Activated T-cell treated with anti-CD3 and anti-CD28 coated beads, Interleukin-2, amount 50 U/mL, for 1 hour (primary cell): ENCODE measurements around the gene TMEM72.
A peak's percentile ranks its signal among the peaks of the same experiment; 100 is the strongest.

ENCODE experiments used
- DNase-seq: peaks from one replicate; pipeline ENCODE4 v3.0.0-alpha.2; 2020

Gene TMEM72

GRCh38 chr10:44969854-44970253 is 58.7 kb downstream of the TMEM72 start:
- no peak for DNase-seq

- DNase-seq = no peak
Observed at GRCh38 chr10:44970812-44971395, 59.8 kb downstream of the TMEM72 start.

- DNase-seq = no peak
Observed at GRCh38 chr10:44971434-44971833, 60.3 kb downstream of the TMEM72 start.

- DNase-seq = no peak
Observed at GRCh38 chr10:44971935-44972757, 61.0 kb downstream of the TMEM72 start.

- DNase-seq = no peak
Observed at GRCh38 chr10:44972874-44973306, 61.8 kb downstream of the TMEM72 start.

GRCh38 chr10:44973323-44974081 is 62.4 kb downstream of the TMEM72 start:
- no peak for DNase-seq

- DNase-seq = no peak
Observed at GRCh38 chr10:44974082-44974627, 63.0 kb downstream of the TMEM72 start.

GRCh38 chr10:44974628-44975430 is 63.7 kb downstream of the TMEM72 start:
- DNase-seq = peak; percentile 78

GRCh38 chr10:44975431-44976331 is 64.5 kb downstream of the TMEM72 start:
- DNase-seq = no peak

- no peak for DNase-seq
Observed at GRCh38 chr10:44976352-44977198, 65.4 kb downstream of the TMEM72 start.

GRCh38 chr10:44977287-44978212 is 66.4 kb downstream of the TMEM72 start:
- DNase-seq = no peak

- DNase-seq = no peak
Observed at GRCh38 chr10:44978213-44978569, 67.1 kb downstream of the TMEM72 start.

- DNase-seq = no peak
Observed at GRCh38 chr10:44978570-44979280, 67.6 kb downstream of the TMEM72 start, which contains the start of gene DEPP1. Gene DEPP1, minus strand, starts transcription at chr10:44978809. Its CDS starts 779 bp downstream, at chr10:44978030.

GRCh38 chr10:44979281-44980191 is 68.4 kb downstream of the TMEM72 start:
- DNase-seq = no peak

GRCh38 chr10:44980309-44981171 is 69.4 kb downstream of the TMEM72 start:
- DNase-seq = no peak
